Measurements from ENCODE around the gene SLC25A19.
"Not testable (repeated sequence)": the region's sequence is repeated elsewhere in the genome, so short reads cannot be mapped to it uniquely, and the experiment has no call there.

SLC25A19 gene

GRCh38 chr17:75267411-75268232 lies 21.6 kb downstream of the SLC25A19 start:
- DNase-seq (ENCODE audit: low spot score): no peak

- DNase-seq (ENCODE audit: low spot score): no peak
These were observed 22.2 kb downstream of the SLC25A19 start for GRCh38 chr17:75267153-75267410.

- no peak for DNase-seq (ENCODE audit: low spot score)
These were observed 22.7 kb downstream of the SLC25A19 start for GRCh38 chr17:75266316-75267152.

GRCh38 chr17:75265614-75266315 lies 23.5 kb downstream of the SLC25A19 start:
- no peak for DNase-seq (ENCODE audit: low spot score)

- DNase-seq (ENCODE audit: low spot score): no peak
These were observed 26.2 kb downstream of the SLC25A19 start for GRCh38 chr17:75263055-75263454.

GRCh38 chr17:75262112-75262606 lies 27.1 kb downstream of the SLC25A19 start:
- DNase-seq (ENCODE audit: low spot score): no peak

- peak; percentile 96 for DNase-seq (ENCODE audit: low spot score)
These were observed 27.7 kb downstream of the SLC25A19 start, which contains the start of the genes GGA3 and MRPS7 for GRCh38 chr17:75261336-75262111. GGA3 (minus strand) TSS chr17:75261606; CDS start chr17:75261587, 19 bp downstream. MRPS7 (plus strand) TSS chr17:75261879; CDS start chr17:75261901, 22 bp downstream.

- DNase-seq (ENCODE audit: low spot score): peak; percentile 46
These were observed 28.4 kb downstream of the SLC25A19 start for GRCh38 chr17:75260641-75261335.

- DNase-seq (ENCODE audit: low spot score): not testable (repeated sequence)
These were observed 32.0 kb downstream of the SLC25A19 start for GRCh38 chr17:75257228-75257627.

- not testable (repeated sequence) for DNase-seq (ENCODE audit: low spot score)
These were observed 33.1 kb downstream of the SLC25A19 start for GRCh38 chr17:75255954-75256698.

GRCh38 chr17:75252039-75252816 lies 37.0 kb downstream of the SLC25A19 start:
- no peak for DNase-seq (ENCODE audit: low spot score)

- peak; percentile 85 for DNase-seq (ENCODE audit: low spot score)
These were observed 39.2 kb downstream of the SLC25A19 start for GRCh38 chr17:75250009-75250471.

- DNase-seq (ENCODE audit: low spot score): no peak
These were observed 39.7 kb downstream of the SLC25A19 start for GRCh38 chr17:75249564-75249963.

GRCh38 chr17:75246404-75246803 lies 42.8 kb downstream of the SLC25A19 start:
- DNase-seq (ENCODE audit: low spot score): no peak

- DNase-seq (ENCODE audit: low spot score): no peak
These were observed 44.2 kb downstream of the SLC25A19 start for GRCh38 chr17:75245011-75245410.

- DNase-seq (ENCODE audit: low spot score): no peak
These were observed 44.9 kb downstream of the SLC25A19 start for GRCh38 chr17:75244133-75244866.

GRCh38 chr17:75242461-75243042 lies 46.7 kb downstream of the SLC25A19 start:
- peak; percentile 15 for DNase-seq (ENCODE audit: low spot score)

- DNase-seq (ENCODE audit: low spot score): no peak
These were observed 47.2 kb downstream of the SLC25A19 start for GRCh38 chr17:75241996-75242460.
